Liver (tissue), 9 donors: ENCODE data around the gene ADAMTS19. TPM values are rescaled to one million over a fixed set of nuclear protein-coding genes. Genes with fewer than 3 reads are reported as not detected.

Experiments
- DNase-seq: peaks from one replicate; pipeline ENCODE4 v3.0.0-alpha.2; 2017; ENCODE audit warnings: low spot score
- H3K27ac ChIP-seq, 2 donors: one replicate each; pipeline ENCODE4 v1.7.0; 2013; ENCODE audit warnings: inconsistent platforms in 2 of 2, low read length in 2 of 2, control low read depth in 1 of 2, low read depth in 1 of 2, mild to moderate bottlenecking in 1 of 2
- H3K27me3 ChIP-seq, 4 donors: one replicate each; pipeline versions ENCODE4 v1.6.1 to v1.7.0; 2013; ENCODE audit warnings: low read length in 3 of 4, inconsistent platforms in 1 of 4, mild to moderate bottlenecking in 1 of 4, moderate library complexity in 1 of 4; ENCODE audit not compliant: control insufficient read depth in 4 of 4, insufficient read depth in 4 of 4
- H3K36me3 ChIP-seq, 4 donors: one replicate each; pipeline versions ENCODE4 v1.6.1 to v1.7.0; 2013; ENCODE audit warnings: low read length in 3 of 4, mild to moderate bottlenecking in 3 of 4, low read depth in 1 of 4, moderate library complexity in 1 of 4; ENCODE audit not compliant: control insufficient read depth in 4 of 4, insufficient read depth in 3 of 4
- H3K4me1 ChIP-seq, 4 donors: one replicate each; pipeline versions ENCODE4 v1.6.1 to v1.7.0; 2013; ENCODE audit warnings: low read length in 3 of 4, mild to moderate bottlenecking in 3 of 4, moderate library complexity in 1 of 4; ENCODE audit not compliant: control insufficient read depth in 4 of 4, insufficient read depth in 4 of 4
- H3K4me3 ChIP-seq, 3 donors: one replicate each; pipeline versions ENCODE4 v1.6.1 to v1.7.0; 2013; ENCODE audit warnings: low read length in 3 of 3, control low read depth in 1 of 3, low read depth in 1 of 3, mild to moderate bottlenecking in 1 of 3
- H3K9ac ChIP-seq, 2 donors: one replicate each; pipeline ENCODE4 v1.7.0; 2013; ENCODE audit warnings: low read length in 2 of 2, mild to moderate bottlenecking in 2 of 2, moderate library complexity in 2 of 2, control low read depth in 1 of 2, low read depth in 1 of 2
- H3K9me3 ChIP-seq, 4 donors: one replicate each; pipeline versions ENCODE4 v1.6.1 to v1.7.0; 2013; ENCODE audit warnings: low read length in 3 of 4; ENCODE audit not compliant: control insufficient read depth in 4 of 4
- EGR1 ChIP-seq, 2 donors: IDR thresholded peaks; 2 replicates each; pipeline ENCODE4 v1.6.1; 2016 to 2018; ENCODE audit warnings: antibody characterized with exemption in 2 of 2, low read depth in 2 of 2
- FOXA1 ChIP-seq: IDR thresholded peaks from 2 replicates; pipeline ENCODE4 v1.6.1; 2016; ENCODE audit warnings: antibody characterized with exemption
- FOXA2 ChIP-seq: IDR thresholded peaks from 2 replicates; pipeline ENCODE4 v1.6.1; 2016; ENCODE audit warnings: antibody characterized with exemption
- GABPA ChIP-seq, 2 donors: IDR thresholded peaks in 1 of 2; conservative IDR thresholded peaks in 1 of 2; 2 replicates each; pipeline ENCODE4 v1.6.1; 2016; ENCODE audit warnings: antibody characterized with exemption in 2 of 2, mild to moderate bottlenecking in 1 of 2, moderate library complexity in 1 of 2
- HNF4A ChIP-seq, 2 donors: conservative IDR thresholded peaks; 2 replicates each; pipeline ENCODE4 v1.6.1; 2016; ENCODE audit warnings: antibody characterized with exemption in 2 of 2, mild to moderate bottlenecking in 2 of 2
- HNF4G ChIP-seq: IDR thresholded peaks from 2 replicates; pipeline ENCODE4 v1.6.1; 2016; ENCODE audit warnings: antibody characterized with exemption
- JUND ChIP-seq, 2 donors: IDR thresholded peaks; 2 replicates each; pipeline ENCODE4 v1.6.1; 2016; ENCODE audit warnings: antibody characterized with exemption in 2 of 2
- NR2F2 ChIP-seq: IDR thresholded peaks from 2 replicates; pipeline ENCODE4 v1.6.1; 2016; ENCODE audit warnings: antibody characterized with exemption
- RAD21 ChIP-seq, 2 donors: IDR thresholded peaks; 2 replicates each; pipeline ENCODE4 v1.6.1; 2016; ENCODE audit warnings: antibody characterized with exemption in 2 of 2, mild to moderate bottlenecking in 2 of 2
- RXRA ChIP-seq, 2 donors: IDR thresholded peaks; 2 replicates each; pipeline ENCODE4 v1.6.1; 2017 to 2018; ENCODE audit warnings: antibody characterized with exemption in 2 of 2, mild to moderate bottlenecking in 1 of 2
- SP1 ChIP-seq: IDR thresholded peaks from 2 replicates; pipeline ENCODE4 v1.6.1; 2018; ENCODE audit warnings: antibody characterized with exemption, mild to moderate bottlenecking
- TAF1 ChIP-seq: conservative IDR thresholded peaks from 2 replicates; pipeline ENCODE4 v1.6.1; 2016; ENCODE audit warnings: antibody characterized with exemption, mild to moderate bottlenecking
- YY1 ChIP-seq: IDR thresholded peaks from 2 replicates; pipeline ENCODE4 v1.6.1; 2016; ENCODE audit warnings: antibody characterized with exemption, mild to moderate bottlenecking
- WGBS: extraction: QIAGEN DNeasy Blood & Tissue Kit; methylation state at CpG from one replicate; pipeline ENCODE4 v1.1.7; 2013; 5-methylcytosine and 5-hydroxymethylcytosine counted together
- polyA plus RNA-seq, 2 donors: library from polyadenylated mRNA; stranded (reverse) in 1 of 2; unstranded in 1 of 2; fragments of 200-250 nt in 1 of 2; fragments of >200 nt in 1 of 2; fragmentation: Nextera tagmentation in 1 of 2; extraction: Ambion mirVana in 1 of 2; gene quantifications; one replicate each; pipeline versions ENCODE4 v1.2.1 to v1.2.3, GENCODE V29; 2013 to 2015
- total RNA-seq, 2 donors: library from RNA; depleted of rRNA; stranded (reverse); fragments of >200 nt; gene quantifications; one replicate each; pipeline ENCODE4 v1.2.3, GENCODE V29; 2014
- TF ChIP-seq, protein P1 (sequence below): IDR thresholded peaks from 2 replicates; pipeline ENCODE4 v1.6.1; 2016; ENCODE audit warnings: antibody characterized with exemption
- TF ChIP-seq, protein P2 (sequence below): IDR thresholded peaks from 2 replicates; pipeline ENCODE4 v1.6.1; 2016; ENCODE audit warnings: antibody characterized with exemption
- TF ChIP-seq, protein P3 (sequence below): IDR thresholded peaks from 2 replicates; pipeline ENCODE4 v1.6.1; 2016; ENCODE audit warnings: antibody characterized with exemption
- TF ChIP-seq, protein P4 (sequence below): fragments of 150-350 bp; IDR thresholded peaks from 2 replicates; pipeline ENCODE4 v1.5.1; 2017; ENCODE audit warnings: improper control_type of control experiment, low read depth, low read length; ENCODE audit not compliant: missing input control
- TF ChIP-seq, protein P5 (sequence below): IDR thresholded peaks from 2 replicates; pipeline ENCODE4 v1.6.1; 2016; ENCODE audit warnings: antibody characterized with exemption, mild to moderate bottlenecking
- donor health status: healthy.
- donor health status: healthy.
- donor health status: healthy.
- donor health status: healthy.
- donor health status: healthy.

Gene ADAMTS19
- total and polyA plus RNA-seq, 4 donors: 0.09 TPM; not detected in 3

DNA sequence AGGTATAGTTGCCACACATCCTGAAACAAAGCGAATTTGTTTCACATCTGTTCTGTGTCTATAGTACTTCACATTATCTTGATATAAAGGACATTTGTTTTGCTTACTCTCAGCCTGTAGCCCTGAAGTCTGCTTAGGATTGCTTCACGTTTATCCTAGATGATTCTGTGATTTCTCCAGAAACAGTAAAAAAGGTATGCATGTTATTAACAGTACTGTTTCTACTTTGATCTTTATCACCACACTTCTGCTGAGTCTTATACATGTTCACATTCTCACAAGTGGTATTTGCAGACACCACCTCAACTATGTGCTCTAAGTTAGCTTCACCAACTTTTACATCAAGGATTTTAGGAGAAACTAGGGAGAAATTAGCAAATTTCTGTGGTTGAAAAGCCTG lies 47.4 kb upstream of the ADAMTS19 start:
- no peak overlapping the region for H3K9ac ChIP-seq
- TF ChIP-seq EGR1 (IDR thresholded peaks at IDR 0.05; ENCODE audit: low read depth in 2 of 2) (no peak), NR2F2 (no peak), RXRA (IDR thresholded peaks at IDR 0.05) (no peak), JUND (IDR thresholded peaks at IDR 0.05) (no peak), HNF4G (no peak), SP1 (no peak), TAF1 (no peak), HNF4A (conservative IDR thresholded peaks at IDR 0.05) (no peak), GABPA (IDR thresholded peaks at IDR 0.05 in 1 of 2, conservative IDR thresholded peaks at IDR 0.05 in 1 of 2) (no peak), FOXA1 (no peak), YY1 (no peak), FOXA2 (no peak), RAD21 (IDR thresholded peaks at IDR 0.05) (no peak)
- TF ChIP-seq, protein P1, sequence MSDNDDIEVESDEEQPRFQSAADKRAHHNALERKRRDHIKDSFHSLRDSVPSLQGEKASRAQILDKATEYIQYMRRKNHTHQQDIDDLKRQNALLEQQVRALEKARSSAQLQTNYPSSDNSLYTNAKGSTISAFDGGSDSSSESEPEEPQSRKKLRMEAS: no peak
- TF ChIP-seq, protein P2, sequence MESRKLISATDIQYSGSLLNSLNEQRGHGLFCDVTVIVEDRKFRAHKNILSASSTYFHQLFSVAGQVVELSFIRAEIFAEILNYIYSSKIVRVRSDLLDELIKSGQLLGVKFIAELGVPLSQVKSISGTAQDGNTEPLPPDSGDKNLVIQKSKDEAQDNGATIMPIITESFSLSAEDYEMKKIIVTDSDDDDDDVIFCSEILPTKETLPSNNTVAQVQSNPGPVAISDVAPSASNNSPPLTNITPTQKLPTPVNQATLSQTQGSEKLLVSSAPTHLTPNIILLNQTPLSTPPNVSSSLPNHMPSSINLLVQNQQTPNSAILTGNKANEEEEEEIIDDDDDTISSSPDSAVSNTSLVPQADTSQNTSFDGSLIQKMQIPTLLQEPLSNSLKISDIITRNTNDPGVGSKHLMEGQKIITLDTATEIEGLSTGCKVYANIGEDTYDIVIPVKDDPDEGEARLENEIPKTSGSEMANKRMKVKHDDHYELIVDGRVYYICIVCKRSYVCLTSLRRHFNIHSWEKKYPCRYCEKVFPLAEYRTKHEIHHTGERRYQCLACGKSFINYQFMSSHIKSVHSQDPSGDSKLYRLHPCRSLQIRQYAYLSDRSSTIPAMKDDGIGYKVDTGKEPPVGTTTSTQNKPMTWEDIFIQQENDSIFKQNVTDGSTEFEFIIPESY: no peak
- TF ChIP-seq, protein P3, sequence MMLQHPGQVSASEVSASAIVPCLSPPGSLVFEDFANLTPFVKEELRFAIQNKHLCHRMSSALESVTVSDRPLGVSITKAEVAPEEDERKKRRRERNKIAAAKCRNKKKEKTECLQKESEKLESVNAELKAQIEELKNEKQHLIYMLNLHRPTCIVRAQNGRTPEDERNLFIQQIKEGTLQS: no peak
- TF ChIP-seq, protein P4, sequence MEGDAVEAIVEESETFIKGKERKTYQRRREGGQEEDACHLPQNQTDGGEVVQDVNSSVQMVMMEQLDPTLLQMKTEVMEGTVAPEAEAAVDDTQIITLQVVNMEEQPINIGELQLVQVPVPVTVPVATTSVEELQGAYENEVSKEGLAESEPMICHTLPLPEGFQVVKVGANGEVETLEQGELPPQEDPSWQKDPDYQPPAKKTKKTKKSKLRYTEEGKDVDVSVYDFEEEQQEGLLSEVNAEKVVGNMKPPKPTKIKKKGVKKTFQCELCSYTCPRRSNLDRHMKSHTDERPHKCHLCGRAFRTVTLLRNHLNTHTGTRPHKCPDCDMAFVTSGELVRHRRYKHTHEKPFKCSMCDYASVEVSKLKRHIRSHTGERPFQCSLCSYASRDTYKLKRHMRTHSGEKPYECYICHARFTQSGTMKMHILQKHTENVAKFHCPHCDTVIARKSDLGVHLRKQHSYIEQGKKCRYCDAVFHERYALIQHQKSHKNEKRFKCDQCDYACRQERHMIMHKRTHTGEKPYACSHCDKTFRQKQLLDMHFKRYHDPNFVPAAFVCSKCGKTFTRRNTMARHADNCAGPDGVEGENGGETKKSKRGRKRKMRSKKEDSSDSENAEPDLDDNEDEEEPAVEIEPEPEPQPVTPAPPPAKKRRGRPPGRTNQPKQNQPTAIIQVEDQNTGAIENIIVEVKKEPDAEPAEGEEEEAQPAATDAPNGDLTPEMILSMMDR: no peak
- TF ChIP-seq, protein P5, sequence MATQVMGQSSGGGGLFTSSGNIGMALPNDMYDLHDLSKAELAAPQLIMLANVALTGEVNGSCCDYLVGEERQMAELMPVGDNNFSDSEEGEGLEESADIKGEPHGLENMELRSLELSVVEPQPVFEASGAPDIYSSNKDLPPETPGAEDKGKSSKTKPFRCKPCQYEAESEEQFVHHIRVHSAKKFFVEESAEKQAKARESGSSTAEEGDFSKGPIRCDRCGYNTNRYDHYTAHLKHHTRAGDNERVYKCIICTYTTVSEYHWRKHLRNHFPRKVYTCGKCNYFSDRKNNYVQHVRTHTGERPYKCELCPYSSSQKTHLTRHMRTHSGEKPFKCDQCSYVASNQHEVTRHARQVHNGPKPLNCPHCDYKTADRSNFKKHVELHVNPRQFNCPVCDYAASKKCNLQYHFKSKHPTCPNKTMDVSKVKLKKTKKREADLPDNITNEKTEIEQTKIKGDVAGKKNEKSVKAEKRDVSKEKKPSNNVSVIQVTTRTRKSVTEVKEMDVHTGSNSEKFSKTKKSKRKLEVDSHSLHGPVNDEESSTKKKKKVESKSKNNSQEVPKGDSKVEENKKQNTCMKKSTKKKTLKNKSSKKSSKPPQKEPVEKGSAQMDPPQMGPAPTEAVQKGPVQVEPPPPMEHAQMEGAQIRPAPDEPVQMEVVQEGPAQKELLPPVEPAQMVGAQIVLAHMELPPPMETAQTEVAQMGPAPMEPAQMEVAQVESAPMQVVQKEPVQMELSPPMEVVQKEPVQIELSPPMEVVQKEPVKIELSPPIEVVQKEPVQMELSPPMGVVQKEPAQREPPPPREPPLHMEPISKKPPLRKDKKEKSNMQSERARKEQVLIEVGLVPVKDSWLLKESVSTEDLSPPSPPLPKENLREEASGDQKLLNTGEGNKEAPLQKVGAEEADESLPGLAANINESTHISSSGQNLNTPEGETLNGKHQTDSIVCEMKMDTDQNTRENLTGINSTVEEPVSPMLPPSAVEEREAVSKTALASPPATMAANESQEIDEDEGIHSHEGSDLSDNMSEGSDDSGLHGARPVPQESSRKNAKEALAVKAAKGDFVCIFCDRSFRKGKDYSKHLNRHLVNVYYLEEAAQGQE: no peak
- no peak overlapping the region for H3K27ac ChIP-seq
- no peaks in the 10 kb centered on the region for H3K4me1 ChIP-seq
- 60% methylated on average over 2 of the region's 2 CpGs for WGBS
- no peaks in the 10 kb centered on the region for H3K27me3 ChIP-seq
- DNase-seq: no peak
- peaks cover 0 to 2% (median 0%) of the 10 kb centered on the region in 4 donors for H3K9me3 ChIP-seq
- H3K4me3 ChIP-seq: no peak overlapping the region
- H3K36me3 ChIP-seq: no peaks in the 10 kb centered on the region
